GM19372 (cell line): ENCODE results near the gene ATP6V1G2.
"Not testable (repeated sequence)": the region's sequence is repeated elsewhere in the genome, so short reads cannot be mapped to it uniquely, and the experiment has no call there.

Source experiments
- ATAC-seq: cut with Tn5 transposase; IDR thresholded peaks from one replicate; pipeline ENCODE4 v1.9.1; 2021; ENCODE audit warnings: mild to moderate bottlenecking, low read depth, moderate library complexity; ENCODE audit not compliant: unreplicated experiment

ATP6V1G2 gene

DNA sequence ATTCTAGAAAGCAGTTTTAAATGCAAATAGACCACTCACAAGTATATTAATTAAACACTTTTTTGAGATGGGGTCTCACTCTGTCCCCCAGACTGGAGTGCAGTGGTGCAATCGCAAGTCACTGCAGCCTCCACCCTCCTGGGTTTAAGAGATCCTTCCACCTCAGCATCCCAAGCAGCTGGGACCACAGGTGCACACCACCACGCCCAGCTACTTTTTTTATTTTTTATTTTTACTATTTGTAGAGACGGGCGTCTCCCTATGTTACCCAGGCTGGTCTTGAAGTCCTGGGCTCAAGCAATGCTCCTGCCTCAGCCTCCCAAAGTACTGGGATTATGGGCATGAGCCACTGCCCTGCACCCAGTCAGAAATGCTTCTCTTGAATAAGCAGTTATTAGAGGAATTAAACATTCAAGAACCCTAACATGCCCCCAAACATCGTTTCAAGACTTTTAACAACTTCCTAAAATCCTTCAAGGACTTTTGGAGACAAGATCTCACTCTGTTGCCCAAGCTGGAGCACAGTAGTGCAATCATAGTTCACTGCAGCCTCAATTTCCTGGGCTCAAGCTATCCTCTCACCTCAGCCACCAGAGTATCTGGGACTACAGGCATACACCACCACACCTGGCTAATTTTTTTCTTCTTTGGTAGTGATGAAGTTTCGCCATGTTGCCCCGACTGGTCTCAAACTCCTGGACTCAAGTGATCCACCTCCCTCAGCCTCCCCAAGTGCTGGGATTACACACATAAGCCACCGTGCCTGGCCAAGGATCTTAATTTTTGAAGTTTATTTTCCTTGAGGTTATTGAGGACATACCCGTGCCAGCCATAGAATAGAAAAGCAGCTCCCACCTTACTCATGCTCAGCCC, 14.4 kb downstream of the ATP6V1G2 start:
- no peak for ATAC-seq

DNA sequence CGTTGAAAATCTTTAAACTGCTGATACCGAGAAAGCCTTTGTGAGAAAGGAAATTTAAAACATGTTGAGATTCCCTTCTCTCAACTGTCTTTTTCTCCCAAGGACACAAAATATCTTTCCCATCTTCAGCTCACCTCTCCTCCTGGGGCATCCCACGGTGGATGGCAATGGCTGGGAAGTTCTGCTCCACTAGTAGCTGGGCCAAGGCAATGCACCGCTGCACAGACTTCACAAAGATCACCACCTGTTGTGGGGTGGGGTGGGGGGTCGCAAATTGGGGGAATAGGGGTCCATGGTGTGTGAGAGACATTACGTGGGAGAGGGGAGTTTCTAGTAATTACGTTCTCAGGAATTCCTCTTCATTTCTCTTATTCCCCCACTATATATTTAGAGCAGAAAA, 15.2 kb downstream of the ATP6V1G2 start:
- no peak for ATAC-seq

DNA sequence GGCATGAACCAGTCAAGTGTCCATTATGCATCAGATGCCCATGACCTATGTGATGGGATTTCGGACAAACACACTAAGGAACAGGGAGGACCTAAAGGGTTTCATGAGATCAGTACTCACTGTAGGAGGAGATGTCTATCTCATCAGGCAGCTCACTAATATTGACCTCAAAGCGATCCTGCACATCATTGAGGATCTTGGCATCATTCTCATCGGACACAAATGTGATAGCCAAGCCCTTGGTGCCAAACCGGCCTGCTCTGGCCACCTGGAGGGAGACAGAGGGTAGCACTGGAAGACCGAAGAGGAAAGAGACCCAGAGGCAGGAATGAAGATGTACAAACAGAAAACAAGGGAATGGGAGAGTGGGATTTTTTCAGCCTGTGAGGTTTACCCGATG, 15.7 kb downstream of the ATP6V1G2 start:
- no peak for ATAC-seq

DNA sequence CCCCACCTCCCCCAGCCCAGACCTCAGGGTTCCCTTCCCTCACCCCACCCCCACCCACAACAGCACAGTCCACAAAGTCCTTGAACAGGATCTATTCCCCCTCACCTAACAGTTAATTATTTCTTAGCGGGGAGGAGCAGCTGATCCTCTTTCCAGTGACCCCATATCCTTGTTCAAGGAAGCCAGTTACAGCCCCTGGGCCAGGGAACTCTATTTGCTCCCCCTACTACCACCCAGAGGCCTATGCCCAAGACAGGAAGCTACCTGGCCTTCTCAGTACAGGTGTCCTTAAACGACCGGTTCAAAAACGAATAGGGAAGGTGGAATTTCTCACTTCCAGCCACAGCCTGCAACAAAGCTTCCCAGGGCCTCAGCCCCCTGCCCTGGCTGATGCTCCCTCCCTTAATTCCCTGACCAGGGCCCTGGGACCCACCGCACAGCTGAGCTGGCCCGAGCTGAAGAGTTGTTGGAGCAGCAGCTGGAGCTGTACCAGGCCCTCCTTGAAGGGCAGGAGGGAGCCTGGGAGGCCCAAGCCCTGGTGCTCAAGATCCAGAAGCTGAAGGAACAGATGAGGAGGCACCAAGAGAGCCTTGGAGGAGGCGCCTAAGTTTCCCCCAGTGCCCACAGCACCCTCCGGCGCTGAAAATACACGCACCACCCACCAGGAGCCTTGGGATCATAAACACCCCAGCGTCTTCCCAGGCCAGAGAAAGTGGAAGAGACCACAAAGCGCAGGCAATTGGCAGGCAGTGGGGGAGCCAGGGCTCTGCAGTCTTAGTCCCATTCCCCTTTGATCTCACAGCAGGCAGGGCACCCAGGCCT, 16.9 kb downstream of the ATP6V1G2 start:
- no peak for ATAC-seq

DNA sequence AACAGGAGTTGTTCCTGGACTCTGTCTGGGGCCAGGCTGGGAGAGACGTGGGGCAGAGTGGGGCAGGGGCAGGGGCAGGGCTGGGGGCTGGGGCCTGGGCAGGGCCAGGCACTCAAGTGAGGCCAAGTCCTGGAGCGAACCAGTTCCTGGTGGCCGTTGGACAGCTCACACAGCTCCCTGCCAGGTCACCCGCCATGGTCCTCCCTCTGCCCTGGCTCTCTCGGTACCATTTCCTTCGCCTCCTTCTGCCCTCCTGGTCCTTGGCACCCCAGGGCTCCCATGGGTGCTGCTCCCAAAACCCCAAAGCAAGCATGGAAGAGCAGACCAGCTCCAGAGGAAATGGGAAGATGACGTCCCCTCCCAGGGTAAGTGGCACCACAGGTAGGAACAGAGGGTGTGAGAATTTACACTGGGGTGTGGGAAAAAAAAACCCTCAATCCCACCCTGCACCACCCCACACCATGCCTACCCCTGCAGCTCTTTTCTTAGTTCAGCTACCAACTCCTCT, 17.5 kb downstream of the ATP6V1G2 start, which contains the start of gene MCCD1:
TSS of gene MCCD1 (plus strand) at position 142 of the 508 bp plus-strand sequence. CDS start at position 195, 53 bp downstream.
- ATAC-seq, result no peak

DNA sequence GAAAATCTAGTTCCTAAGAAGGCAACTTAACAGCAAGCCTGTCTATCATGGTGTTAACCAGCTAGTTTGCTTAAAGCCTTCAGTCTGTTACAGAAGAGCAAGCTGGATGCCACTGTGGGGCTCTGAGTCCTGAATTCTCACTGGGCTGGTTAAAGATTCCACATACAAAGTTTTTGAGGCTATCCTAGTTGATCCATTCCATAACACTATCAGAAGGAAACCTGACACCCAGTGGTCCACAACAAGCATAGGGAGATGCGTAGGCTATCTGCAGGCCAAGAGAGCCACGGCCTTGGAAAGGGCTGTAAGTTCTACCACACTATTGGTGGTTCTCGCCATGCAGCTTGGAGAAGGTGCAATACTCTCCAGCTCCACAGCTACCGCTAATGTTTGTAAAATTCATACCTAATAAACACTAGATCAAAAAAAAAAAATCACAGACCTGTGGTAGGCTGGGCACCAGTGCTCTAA, 18.1 kb downstream of the ATP6V1G2 start:
- no peak for ATAC-seq

DNA sequence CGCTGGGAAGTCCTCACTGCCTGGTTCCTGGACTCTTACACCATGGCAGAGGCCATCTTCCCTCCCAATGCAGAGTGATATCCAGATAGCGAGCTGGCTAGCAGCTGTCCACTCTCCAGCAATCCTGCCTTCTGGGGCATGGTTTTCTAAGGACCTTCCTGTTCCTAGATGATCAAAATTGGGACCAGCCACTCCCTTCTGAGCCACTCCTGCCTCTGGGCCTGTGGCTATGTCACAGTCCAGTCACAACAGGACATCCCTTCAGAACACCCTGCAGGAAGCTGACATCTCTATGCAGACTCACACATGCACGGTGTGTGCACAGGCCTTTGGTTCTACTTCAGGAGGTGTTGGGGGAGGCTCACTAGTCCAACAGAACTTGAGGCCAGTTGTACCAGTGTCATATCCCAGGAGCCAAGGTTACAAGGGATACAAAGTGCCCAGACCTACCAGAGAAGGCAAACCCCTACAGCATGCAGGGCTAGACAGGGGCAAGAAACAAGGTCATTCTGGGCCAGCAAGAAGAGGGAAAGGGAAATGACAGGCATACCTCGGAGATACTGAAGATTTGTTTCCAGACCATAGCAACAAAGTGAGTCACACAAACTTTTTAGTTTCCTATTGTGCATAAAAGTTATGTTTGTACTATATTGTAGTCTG, 20.3 kb downstream of the ATP6V1G2 start:
- no peak for ATAC-seq

DNA sequence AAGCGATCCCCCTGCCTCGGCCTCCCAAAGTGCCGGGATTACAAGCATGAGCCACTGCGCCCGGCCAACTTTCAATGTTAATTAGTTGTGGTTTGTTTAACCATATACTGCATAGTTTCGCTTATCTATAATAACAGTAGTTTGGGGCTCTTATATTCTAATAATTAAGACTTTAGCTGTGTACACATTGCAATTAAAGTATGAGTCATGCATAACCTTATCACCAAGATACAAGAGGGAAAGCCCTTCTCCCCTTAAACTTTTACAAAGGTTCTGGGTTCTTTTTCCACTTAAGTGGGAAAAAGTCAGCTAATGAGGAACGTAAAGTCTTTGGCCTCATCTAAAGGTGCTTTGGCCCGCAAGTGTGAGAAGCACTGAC, 20.9 kb downstream of the ATP6V1G2 start:
- no peak for ATAC-seq

DNA sequence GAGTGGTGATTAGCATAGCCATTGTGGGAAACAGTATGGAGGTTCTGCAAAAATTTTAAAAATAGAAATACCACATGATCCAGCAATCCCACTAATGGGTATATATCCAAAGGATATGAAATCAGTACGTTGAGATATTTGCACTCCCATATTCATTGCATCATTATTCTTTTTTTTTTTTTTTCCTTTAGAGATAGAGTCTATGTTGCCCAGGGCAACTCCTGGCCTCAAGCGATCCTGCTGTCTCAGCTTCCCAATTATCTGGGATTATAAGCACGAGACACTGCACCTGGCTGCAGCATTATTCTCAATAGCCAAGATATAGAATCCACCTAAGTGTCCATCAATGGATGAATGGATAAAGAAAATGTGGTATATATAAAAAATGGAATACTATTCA, 24.6 kb downstream of the ATP6V1G2 start:
- ATAC-seq, result no peak

DNA sequence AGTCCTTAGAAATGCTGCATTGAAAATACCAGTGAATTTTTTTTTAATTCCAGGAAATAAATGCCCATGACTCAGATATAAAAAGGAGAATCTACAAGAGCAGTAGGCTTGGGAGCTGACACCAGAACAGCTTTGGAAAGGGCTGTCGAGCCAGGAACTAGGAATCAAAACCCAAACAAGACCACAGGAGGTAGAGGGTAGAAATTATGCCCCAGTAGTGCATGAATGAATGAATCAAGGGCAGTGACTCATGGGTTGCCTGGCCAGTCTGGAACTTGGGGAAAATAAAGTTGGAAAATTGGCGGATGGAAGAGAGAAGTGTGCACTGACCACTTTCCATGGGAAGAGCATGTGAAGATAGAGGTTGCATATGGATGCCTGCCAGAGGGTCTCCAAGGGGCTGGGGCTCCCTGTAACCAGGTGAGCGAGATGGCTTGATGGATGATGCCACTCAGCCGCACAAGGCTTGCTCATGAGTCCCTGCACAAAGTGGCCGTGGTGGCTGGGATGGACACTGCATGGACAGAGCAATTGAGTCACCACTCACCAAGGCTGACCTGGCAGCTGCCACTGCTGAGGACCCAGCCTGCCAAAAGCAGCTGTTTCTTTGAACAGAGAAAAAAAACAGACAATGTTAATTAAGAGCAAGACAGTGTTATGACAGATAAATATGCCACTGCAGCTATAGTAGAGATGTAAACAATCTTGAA, 32.8 kb downstream of the ATP6V1G2 start:
- no peak for ATAC-seq

DNA sequence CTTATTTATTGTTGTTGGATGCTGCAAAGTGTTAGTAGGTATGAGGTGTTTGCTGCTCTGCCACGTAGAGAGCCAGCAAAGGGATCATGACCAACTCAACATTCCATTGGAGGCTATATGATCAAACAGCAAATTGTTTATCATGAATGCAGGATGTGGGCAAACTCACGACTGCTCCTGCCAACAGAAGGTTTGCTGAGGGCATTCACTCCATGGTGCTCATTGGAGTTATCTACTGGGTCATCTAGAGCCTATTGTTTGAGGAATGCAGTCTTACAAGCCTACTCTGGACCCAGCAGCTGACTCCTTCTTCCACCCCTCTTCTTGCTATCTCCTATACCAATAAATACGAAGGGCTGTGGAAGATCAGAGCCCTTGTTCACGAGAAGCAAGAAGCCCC, 36.4 kb downstream of the ATP6V1G2 start:
- no peak for ATAC-seq

DNA sequence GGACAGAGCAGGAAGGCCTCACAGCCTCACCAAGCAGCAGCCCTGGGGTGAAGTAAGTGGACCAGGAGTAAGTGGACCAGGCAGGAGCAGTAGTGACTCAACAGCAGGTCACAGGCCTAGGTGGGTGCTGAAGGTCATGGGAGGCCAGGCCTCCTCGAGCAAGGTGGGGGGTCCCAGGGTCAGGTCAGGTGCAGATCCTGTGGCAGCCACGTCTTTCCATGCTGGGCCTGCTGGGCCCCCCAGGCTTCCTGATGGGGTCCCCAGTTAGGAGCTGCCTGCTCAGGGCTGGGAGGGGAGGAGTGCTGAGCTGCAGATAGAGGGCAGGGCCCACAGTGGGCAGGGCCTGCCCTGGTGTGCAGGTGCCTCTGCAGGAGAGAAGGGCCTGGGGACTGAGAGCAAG, 37.4 kb downstream of the ATP6V1G2 start:
- not testable (repeated sequence) for ATAC-seq

DNA sequence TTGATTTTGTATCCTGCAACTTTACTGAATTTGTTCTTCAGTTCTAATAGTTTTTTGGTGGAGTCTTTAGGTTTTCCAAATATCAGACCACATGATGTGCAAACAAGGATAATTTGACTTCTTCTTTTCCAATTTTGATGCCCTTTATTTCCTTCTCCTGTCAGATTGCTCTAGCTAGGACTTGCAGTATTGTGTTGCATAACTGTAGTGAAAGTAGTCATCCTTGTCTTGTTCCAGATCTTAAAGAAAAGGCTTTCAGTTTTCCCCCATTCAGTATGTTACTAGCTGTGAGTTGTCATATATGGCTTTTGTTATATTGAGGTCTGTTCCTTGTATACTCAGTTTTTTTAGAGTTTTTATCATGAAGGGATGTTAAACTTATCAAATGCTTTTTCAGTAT, 43.8 kb downstream of the ATP6V1G2 start:
- no peak for ATAC-seq

DNA sequence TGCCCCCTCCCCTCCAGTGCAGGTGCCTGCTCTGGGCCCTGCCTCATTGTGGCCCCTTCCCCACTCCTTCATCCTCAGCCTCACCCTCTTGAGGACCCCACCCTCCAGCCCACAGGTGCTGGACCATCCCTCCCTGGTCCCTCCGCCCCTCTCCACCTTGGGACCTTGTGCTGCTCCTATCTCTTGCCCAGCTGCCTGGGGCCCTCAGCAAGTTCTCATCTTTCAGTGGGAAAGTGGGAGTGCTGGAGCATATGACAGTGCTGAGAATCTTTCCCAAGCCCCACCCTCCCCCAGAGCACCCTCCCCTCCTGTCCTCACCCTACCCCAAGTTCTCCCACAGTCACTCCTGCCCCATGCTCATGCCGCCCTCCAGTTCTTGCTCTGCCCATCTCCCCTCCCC, 46.8 kb downstream of the ATP6V1G2 start:
- not testable (repeated sequence) for ATAC-seq

DNA sequence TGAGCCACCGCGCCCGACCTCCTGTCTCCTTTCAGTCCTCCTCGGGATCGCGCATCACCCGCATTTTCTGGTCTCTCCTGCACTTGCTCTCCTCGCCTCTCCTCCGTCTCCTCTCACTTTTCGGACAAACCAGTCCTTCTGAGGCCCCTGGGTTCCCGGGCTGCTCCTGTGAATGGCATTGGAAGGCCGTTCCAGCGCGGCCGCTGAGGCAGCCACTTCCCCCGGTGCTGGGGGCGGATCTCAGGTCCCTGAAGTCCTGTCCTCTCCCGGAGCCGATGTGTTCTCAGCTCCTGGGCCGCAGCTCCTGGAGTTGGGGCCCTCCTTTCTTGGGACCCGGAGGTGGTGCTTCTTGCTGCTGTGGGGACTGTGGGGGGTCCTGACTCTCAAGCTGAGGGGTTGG, 47.7 kb downstream of the ATP6V1G2 start:
- no peak for ATAC-seq

DNA sequence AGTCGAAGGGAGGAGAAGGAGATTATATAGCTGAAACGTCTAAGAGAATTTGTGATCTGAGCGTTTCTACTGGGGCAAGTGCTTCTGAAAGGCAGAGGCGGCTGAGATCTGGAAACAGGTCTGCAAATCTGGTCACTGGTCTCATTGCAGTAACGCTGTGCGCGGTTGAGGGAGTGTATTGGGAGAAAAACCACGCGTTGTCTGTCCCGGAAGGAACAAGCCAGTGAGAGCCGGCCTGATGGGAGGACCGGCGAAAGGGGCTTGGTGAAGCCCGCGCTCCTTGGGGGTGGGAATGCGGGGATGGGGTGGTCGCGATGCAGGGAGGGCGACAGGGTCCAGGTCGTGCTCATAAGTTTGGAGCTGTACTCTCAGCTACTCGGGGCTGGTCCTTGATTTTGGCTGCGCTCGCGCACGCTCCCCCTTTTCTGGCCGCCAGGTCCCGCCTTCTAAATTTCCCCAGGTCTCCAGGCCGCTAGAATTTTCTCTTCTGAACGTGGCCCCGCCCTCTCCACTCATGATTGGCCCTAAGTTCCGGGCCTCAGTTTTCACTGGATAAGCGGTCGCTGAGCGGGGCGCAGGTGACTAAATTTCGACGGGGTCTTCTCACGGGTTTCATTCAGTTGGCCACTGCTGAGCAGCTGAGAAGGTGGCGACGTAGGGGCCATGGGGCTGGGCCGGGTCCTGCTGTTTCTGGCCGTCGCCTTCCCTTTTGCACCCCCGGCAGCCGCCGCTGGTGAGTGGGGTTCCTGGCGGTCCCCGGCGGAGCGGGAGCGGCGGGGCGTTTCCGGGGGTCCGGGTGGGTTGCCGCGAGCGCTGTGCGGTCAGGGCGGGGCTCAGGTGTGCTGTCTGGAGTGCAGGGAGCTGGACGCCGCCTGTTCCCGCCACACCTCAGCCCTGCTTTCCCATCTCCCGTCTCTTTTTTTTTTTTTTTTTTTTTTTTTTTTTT, 48.6 kb downstream of the ATP6V1G2 start, which contains the start of gene MICB:
TSS of gene MICB (plus strand) at position 615 of the 946 bp plus-strand sequence. CDS start at position 664, 49 bp downstream.
- ATAC-seq, result peak; percentile 49

DNA sequence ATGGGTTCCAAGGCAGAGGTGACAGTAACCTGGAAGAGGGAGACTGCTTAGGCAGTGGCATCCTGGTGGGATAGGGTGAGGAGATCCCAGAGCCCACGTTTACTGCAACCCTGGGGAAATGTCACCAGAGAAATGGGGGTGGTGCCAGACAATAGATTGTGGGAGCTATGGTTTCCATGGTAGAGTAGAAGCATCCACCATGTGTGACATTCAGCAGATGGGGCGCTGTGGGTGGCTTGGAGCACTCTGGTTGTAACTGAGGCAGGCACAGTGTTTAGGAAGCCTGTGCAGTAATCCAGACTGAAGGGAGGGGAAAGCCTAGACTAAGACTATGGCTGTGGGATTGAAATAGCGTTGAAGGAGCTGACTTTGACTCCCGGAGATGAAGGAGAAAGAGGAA, 49.6 kb downstream of the ATP6V1G2 start:
- not testable (repeated sequence) for ATAC-seq

DNA sequence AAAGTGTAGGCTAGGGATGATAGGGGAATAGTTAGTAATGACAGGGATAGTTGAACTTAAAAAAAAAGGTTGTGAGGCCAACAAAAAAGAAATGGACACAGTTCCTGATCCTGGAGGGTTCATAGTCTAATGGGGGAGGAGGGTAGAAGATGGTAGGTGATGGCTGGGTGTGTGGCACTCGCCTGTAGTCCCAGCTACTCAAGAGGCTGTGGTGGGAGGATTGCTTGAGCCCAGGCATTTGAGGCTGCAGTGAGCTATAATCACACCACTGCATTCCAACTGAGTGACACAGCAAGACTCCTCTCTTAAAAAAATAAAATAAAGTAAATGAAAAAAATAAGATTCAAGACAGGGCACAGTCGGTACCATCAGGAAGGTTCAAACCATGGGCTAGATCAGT, 50.8 kb downstream of the ATP6V1G2 start:
- ATAC-seq, result no peak
